GM20000 (cell line): ENCODE data around the gene GAL3ST2.
"Not testable (repeated sequence)": the region's sequence is repeated elsewhere in the genome, so short reads cannot be mapped to it uniquely, and the experiment has no call there.

Experiments
- DNase-seq: peaks from one replicate; pipeline ENCODE4 v3.0.0; 2012; ENCODE audit warnings: low spot score
- CTCF ChIP-seq: IDR thresholded peaks from 2 replicates; pipeline ENCODE4 v1.5.1; 2012; ENCODE audit warnings: mild to moderate bottlenecking, control low read depth; ENCODE audit errors: extremely low read depth, missing control alignments

GAL3ST2 gene

GRCh38 chr2:241814643-241815476 is 38.2 kb downstream of the GAL3ST2 start:
- TF ChIP-seq CTCF: no peak
- DNase-seq: peak; percentile 26

GRCh38 chr2:241815477-241816430 is 39.1 kb downstream of the GAL3ST2 start:
- peak; percentile 35 for DNase-seq
- TF ChIP-seq CTCF: no peak

- TF ChIP-seq CTCF: no peak
- peak; percentile 16 for DNase-seq
Measured at GRCh38 chr2:241816431-241817121, 40.0 kb downstream of the GAL3ST2 start.

GRCh38 chr2:241817126-241817820 is 40.7 kb downstream of the GAL3ST2 start:
- TF ChIP-seq CTCF: no peak
- peak; percentile 63 for DNase-seq

- DNase-seq: not testable (repeated sequence)
Measured at GRCh38 chr2:241817821-241818215, 41.2 kb downstream of the GAL3ST2 start.

GRCh38 chr2:241818229-241818942 is 41.8 kb downstream of the GAL3ST2 start:
- TF ChIP-seq CTCF: no peak
- DNase-seq: no peak

- no peak for TF ChIP-seq CTCF
- DNase-seq: no peak
Measured at GRCh38 chr2:241818943-241819270, 42.3 kb downstream of the GAL3ST2 start.

- not testable (repeated sequence) for DNase-seq
Measured at GRCh38 chr2:241819947-241820624, 43.5 kb downstream of the GAL3ST2 start.
